Measurements from ENCODE around the gene DEAF1.

Gene DEAF1

DNA sequence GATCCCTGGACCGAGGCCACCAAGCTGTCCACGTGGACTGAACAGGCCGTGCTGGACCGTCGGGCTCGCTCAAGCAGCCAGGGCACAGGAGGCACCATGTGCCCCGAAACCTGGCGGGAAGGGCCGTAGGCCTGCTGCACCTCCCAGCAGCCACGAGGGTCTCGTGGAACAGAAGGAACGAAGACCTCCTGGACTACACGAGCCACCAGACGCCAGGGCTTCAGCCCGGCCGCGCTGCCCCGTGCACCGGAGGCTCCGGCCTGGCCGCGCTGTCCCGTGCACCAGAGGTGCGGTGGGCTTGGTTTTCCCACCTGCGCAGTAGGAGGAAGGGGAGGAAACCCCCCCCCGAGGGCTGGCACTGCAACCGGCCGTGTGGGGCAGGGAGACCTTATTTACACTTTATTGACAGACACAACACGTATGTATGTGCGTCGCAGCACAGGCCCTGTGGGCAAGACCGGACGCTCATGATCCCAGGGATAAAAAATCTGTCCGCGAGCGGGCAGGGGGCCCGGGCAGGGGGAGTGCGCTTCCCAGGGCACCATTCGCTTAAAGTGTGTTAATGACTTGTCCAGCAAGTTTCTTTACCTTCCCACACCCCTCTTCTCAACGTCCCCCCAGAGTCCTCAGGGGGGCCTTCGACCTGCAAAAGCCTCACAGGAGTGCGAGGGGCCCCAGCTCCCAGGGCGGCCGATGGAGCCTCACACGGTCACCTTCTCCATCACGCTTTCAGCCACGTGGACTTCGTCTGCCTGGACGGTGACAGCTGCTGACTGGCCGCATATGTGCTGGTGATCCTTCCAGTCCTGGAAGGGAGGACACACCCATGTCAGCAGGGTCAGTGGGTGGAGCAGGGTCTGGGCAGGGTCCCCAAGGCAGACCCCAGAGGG, 50.9 kb downstream of the DEAF1 start:
- no peak for DNase-seq (ENCODE audit: low read depth, low spot score)
- TF ChIP-seq, protein P1, sequence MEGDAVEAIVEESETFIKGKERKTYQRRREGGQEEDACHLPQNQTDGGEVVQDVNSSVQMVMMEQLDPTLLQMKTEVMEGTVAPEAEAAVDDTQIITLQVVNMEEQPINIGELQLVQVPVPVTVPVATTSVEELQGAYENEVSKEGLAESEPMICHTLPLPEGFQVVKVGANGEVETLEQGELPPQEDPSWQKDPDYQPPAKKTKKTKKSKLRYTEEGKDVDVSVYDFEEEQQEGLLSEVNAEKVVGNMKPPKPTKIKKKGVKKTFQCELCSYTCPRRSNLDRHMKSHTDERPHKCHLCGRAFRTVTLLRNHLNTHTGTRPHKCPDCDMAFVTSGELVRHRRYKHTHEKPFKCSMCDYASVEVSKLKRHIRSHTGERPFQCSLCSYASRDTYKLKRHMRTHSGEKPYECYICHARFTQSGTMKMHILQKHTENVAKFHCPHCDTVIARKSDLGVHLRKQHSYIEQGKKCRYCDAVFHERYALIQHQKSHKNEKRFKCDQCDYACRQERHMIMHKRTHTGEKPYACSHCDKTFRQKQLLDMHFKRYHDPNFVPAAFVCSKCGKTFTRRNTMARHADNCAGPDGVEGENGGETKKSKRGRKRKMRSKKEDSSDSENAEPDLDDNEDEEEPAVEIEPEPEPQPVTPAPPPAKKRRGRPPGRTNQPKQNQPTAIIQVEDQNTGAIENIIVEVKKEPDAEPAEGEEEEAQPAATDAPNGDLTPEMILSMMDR (IDR thresholded peaks at IDR 0.05; ENCODE audit: insufficient read depth, low read length, missing control alignments), result no peak
- ChIA-PET CTCF (no interaction called here), POLR2A (interaction anchor here (0.5 kb wide), 1 partner anchor 178 kb away, joined by 3 read pairs; no protein-coding TSS in a partner anchor)
- H3K4me3 ChIP-seq (ENCODE audit: low read depth, low read length), result no peak overlapping the region

DNA sequence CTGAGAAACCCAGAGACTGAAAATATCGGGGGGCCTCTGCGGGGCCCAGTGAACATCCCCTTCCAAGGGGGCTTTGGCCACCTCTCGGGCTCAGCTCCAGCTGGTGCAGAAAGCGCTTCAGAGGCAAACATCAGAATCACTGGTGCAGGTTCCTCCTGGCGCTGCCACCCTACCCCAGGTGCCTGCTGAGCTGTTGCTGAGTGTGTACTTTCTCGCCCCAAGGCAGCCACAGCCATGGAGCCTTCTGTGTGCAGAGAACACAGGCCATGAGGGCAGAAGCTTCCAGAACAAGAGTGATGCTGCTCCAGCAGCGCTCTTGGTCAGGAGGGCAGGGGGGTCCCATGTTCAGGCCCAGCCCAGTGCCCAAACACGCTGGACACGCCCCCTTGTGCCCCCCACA, 51.7 kb downstream of the DEAF1 start:
- no peak for DNase-seq (ENCODE audit: low read depth, low spot score)
- H3K4me3 ChIP-seq (ENCODE audit: low read depth, low read length), result no peak overlapping the region
- TF ChIP-seq, protein P1 (IDR thresholded peaks at IDR 0.05; ENCODE audit: insufficient read depth, low read length, missing control alignments), result no peak
- ChIA-PET CTCF (no interaction called here), POLR2A (interaction anchor here (0.5 kb wide), 1 partner anchor 179 kb away, joined by 3 read pairs; no protein-coding TSS in a partner anchor)

DNA sequence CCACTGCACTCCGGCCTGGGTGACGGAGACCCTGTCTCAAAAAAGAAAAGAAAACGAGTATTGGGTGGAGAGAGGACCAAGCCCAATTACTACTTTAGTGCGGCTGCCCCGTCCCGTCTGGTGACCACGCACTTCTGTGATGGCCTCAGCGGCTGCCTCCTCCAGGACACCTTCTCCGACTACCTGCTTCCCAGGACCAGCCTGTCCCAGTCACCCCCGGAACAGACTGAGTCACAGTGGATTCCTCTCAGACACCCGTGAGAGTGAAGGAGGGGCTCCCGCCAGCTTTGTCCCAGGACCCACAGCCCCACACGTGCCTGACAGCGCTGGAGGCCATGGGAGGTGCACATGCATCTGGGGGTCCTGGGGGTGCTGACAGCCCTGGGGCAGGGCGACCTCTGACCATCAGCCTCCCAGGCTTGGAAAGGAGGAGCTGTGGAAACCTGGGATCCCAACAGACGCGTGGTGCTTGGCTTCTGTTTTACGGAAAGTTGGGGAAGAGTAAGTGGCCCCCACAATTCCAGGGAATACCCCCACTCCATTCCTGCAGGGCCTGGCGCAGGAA, 53.1 kb downstream of the DEAF1 start:
- ChIA-PET POLR2A (no interaction called here), CTCF (interaction anchor here (1.0 kb wide), 1 partner anchor 9 kb away, joined by 3 read pairs; no protein-coding TSS in a partner anchor)
- no peak for DNase-seq (ENCODE audit: low read depth, low spot score)
- no peak overlapping the region for H3K4me3 ChIP-seq (ENCODE audit: low read depth, low read length)
- TF ChIP-seq, protein P1 (IDR thresholded peaks at IDR 0.05; ENCODE audit: insufficient read depth, low read length, missing control alignments), result no peak

DNA sequence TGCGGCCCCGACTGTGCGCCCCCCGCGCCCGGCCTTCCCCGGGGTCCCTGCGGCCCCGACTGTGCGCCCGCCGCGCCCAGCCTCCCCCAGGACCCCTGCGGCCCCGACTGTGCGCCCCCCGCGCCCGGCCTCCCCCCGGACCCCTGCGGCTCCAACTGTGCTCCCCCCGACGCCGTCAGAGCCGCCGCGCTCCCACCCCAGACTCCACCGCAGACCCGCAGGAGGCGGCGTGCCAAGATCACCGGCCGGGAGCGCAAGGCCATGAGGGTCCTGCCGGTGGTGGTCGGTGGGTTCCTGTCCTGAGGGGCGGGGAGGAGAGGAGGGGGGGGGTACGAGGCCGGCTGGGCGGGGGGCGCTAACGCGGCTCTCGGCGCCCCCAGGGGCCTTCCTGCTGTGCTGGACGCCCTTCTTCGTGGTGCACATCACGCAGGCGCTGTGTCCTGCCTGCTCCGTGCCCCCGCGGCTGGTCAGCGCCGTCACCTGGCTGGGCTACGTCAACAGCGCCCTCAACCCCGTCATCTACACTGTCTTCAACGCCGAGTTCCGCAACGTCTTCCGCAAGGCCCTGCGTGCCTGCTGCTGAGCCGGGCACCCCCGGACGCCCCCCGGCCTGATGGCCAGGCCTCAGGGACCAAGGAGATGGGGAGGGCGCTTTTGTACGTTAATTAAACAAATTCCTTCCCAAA, 54.9 kb downstream of the DEAF1 start:
- no peak for DNase-seq (ENCODE audit: low read depth, low spot score)
- TF ChIP-seq, protein P1 (IDR thresholded peaks at IDR 0.05; ENCODE audit: insufficient read depth, low read length, missing control alignments), result no peak
- ChIA-PET CTCF (interaction anchor here (2.0 kb wide), 1 partner anchor 87 kb away, joined by 7 read pairs; no protein-coding TSS in a partner anchor), POLR2A (no interaction called here)
- H3K4me3 ChIP-seq (ENCODE audit: low read depth, low read length), result no peak overlapping the region

DNA sequence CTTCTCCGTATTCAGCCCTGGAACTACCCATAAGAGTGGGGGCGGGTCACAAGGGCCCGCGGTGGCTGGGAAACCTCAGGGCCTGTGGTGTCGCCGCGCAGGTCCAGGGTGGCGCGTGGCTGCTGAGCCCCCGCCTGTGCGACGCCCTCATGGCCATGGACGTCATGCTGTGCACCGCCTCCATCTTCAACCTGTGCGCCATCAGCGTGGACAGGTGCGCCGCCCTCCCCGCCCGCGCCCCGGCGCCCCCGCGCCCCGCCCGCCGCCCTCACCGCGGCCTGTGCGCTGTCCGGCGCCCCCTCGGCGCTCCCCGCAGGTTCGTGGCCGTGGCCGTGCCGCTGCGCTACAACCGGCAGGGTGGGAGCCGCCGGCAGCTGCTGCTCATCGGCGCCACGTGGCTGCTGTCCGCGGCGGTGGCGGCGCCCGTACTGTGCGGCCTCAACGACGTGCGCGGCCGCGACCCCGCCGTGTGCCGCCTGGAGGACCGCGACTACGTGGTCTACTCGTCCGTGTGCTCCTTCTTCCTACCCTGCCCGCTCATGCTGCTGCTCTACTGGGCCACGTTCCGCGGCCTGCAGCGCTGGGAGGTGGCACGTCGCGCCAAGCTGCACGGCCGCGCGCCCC, 55.6 kb downstream of the DEAF1 start:
- DNase-seq (ENCODE audit: low read depth, low spot score), result no peak
- H3K4me3 ChIP-seq (ENCODE audit: low read depth, low read length), result no peak overlapping the region
- CTCF ChIA-PET, result interaction anchor here (1.5 to 2.0 kb wide), 2 partner anchors 84 to 88 kb away, joined by 4 to 7 read pairs; no protein-coding TSS in a partner anchor
- TF ChIP-seq, protein P1 (IDR thresholded peaks at IDR 0.05; ENCODE audit: insufficient read depth, low read length, missing control alignments), result no peak
- POLR2A ChIA-PET, result no interaction called here
